Subcutaneous abdominal adipose tissue (tissue), 5 donors: ENCODE measurements around the gene SPRR2D.
"Not testable (repeated sequence)": the region's sequence is repeated elsewhere in the genome, so short reads cannot be mapped to it uniquely, and the experiment has no call there.

Source experiments
- H3K27ac ChIP-seq: one replicate; pipeline ENCODE4 v1.7.0; 2013; ENCODE audit warnings: low read depth, mild to moderate bottlenecking, inconsistent platforms, low read length, moderate library complexity
- H3K27me3 ChIP-seq, 5 donors: one replicate each; pipeline ENCODE4 v1.7.0; 2013; ENCODE audit warnings: low read length in 5 of 5, inconsistent platforms in 1 of 5; ENCODE audit not compliant: control insufficient read depth in 5 of 5, insufficient read depth in 4 of 5
- H3K36me3 ChIP-seq, 5 donors: one replicate each; pipeline ENCODE4 v1.7.0; 2013; ENCODE audit warnings: low read length in 5 of 5; ENCODE audit not compliant: control insufficient read depth in 5 of 5, insufficient read depth in 5 of 5
- H3K4me1 ChIP-seq, 5 donors: one replicate each; pipeline ENCODE4 v1.7.0; 2013; ENCODE audit warnings: low read length in 5 of 5, mild to moderate bottlenecking in 3 of 5, moderate library complexity in 1 of 5; ENCODE audit not compliant: control insufficient read depth in 5 of 5, insufficient read depth in 5 of 5
- H3K4me3 ChIP-seq, 5 donors: one replicate each; pipeline ENCODE4 v1.7.0; 2013; ENCODE audit warnings: low read length in 5 of 5, low read depth in 1 of 5
- H3K9ac ChIP-seq, 5 donors: one replicate each; pipeline ENCODE4 v1.7.0; 2013; ENCODE audit warnings: low read length in 5 of 5, mild to moderate bottlenecking in 4 of 5, moderate library complexity in 3 of 5
- H3K9me3 ChIP-seq, 5 donors: one replicate each; pipeline ENCODE4 v1.7.0; 2013; ENCODE audit warnings: low read length in 5 of 5; ENCODE audit not compliant: control insufficient read depth in 5 of 5
- donor health status: healthy.
- donor health status: healthy.
- donor health status: healthy.
- donor health status: healthy.
- donor health status: healthy.

Gene SPRR2D

GRCh38 chr1:153022340-153022739 lies 18.6 kb downstream of the SPRR2D start:
- H3K36me3 ChIP-seq, H3K9ac ChIP-seq, H3K27me3 ChIP-seq, H3K27ac ChIP-seq, H3K4me3 ChIP-seq, H3K4me1 ChIP-seq, H3K9me3 ChIP-seq: not testable (repeated sequence)

DNA sequence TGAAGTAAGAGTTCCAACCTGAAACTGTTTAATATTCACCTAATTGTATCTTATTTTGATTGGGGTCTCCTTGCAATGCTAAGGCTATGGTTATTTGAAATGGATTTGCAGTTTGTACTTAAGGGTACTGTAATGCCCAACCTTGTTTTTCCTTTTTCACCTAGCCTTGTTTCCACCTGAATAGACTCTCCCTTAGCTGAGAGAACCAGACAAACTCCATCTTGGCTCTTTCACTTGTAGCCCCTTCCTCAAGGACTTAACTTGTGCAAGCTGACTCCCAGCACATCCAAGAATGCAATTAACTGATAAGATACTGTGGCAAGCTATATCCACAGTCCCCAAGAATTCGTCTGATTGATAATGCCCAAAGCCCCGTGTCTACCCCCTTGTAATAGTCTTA lies 19.1 kb downstream of the SPRR2D start:
- not testable (repeated sequence) for H3K27me3 ChIP-seq, H3K36me3 ChIP-seq, H3K4me1 ChIP-seq, H3K9me3 ChIP-seq, H3K9ac ChIP-seq, H3K4me3 ChIP-seq, H3K27ac ChIP-seq

- H3K9me3 ChIP-seq, H3K27ac ChIP-seq, H3K4me3 ChIP-seq: not testable (repeated sequence)
These were observed 29.6 kb downstream of the SPRR2D start for GRCh38 chr1:153011235-153011758.

DNA sequence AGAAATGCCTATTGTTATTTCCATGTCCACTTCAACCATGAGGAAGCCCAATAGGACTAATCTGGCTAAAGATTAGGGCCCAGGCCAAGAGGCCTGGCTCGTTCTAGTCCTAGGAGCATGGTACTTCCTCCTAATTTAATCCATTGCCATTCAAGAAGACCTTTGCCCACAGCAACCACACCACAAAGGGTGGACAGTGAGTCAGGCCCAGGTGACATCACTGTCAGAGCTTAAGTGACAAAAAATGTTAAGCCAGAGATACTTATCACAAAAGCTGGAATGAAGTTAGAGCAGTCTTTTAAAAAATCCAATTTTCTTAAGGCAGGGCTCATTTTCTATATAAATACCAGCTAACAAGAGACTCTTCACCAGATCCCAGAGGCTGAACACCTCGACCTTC lies 39.5 kb downstream of the SPRR2D start, which contains the start of gene SPRR3:
Gene SPRR3 (plus strand): TSS at position 368 of the 400 bp plus-strand sequence. CDS start 1,272 bp downstream, outside the sequence.
- Histone ChIP-seq H3K9ac (no peak within 1 kb of the TSS), H3K36me3 (no peaks in the 10 kb centered on the region), H3K27me3 (peaks cover 0 to 2% (median 0%) of the 10 kb centered on the region in 5 donors), H3K4me1 (no peaks in the 10 kb centered on the region), H3K9me3 (peaks cover 0 to 3% (median 0%) of the 10 kb centered on the region in 5 donors), H3K27ac (no peak within 1 kb of the TSS), H3K4me3 (no peak within 1 kb of the TSS)

More at GRCh38 chr1:153011235-153011758, 29.6 kb downstream of the SPRR2D start:
- H3K4me1 ChIP-seq, H3K9ac ChIP-seq, H3K36me3 ChIP-seq, H3K27me3 ChIP-seq: not testable (repeated sequence)

DNA sequence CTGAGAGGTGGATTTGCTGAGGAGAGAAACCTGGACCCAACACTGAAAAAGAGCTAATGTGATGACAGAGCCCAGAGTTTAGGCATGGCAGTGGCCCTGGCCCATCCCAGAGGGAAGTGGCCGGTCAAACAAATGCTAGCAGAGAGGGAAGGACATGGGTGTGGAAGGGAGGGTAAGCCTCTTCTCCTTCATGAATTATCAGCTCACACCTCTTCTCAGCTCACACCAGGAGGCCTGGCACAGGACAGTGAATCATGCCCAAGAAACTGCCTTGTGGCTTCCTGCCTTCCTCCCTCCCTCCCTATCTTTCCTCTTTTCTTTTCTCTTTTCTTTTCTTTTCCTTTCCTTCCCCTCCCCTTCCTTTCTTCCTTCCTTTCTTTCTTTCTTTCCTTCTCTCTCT lies 40.6 kb downstream of the SPRR2D start:
- no peak overlapping the region for H3K4me3 ChIP-seq
- H3K27ac ChIP-seq = no peak overlapping the region
- H3K36me3 ChIP-seq = no peaks in the 10 kb centered on the region
- H3K27me3 ChIP-seq = peaks cover 0 to 2% (median 0%) of the 10 kb centered on the region in 5 donors
- H3K4me1 ChIP-seq = no peaks in the 10 kb centered on the region
- H3K9ac ChIP-seq = no peak overlapping the region
- peaks cover 0 to 8% (median 0%) of the 10 kb centered on the region in 5 donors for H3K9me3 ChIP-seq

- Histone ChIP-seq H3K4me1 (no peaks in the 10 kb centered on the region), H3K4me3 (no peak overlapping the region), H3K9ac (no peak overlapping the region), H3K9me3 (peaks cover 0 to 10% (median 4%) of the 10 kb centered on the region in 5 donors), H3K27ac (no peak overlapping the region), H3K36me3 (no peaks in the 10 kb centered on the region), H3K27me3 (peaks cover 0 to 2% (median 0%) of the 10 kb centered on the region in 5 donors)
These were observed 41.1 kb downstream of the SPRR2D start for GRCh38 chr1:152999818-153000217.

DNA sequence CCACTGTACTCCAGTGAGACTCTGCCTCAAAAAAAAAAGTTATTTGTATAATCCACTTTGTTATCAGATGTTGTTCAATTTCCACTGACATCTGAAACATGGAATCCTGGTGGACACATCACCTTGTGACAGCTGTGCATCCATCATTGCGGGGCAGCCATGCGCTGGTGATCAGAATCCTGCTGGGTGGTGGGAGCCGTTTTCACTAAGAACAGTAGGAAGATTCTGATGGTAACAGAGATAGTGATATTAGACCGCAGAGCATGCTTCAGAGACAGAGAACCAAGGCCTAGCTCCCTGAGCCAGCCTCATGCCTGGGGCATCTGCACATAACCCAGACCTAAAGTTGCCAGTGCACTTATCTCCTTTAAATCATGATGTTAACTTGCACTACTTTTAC lies 42.4 kb downstream of the SPRR2D start:
- no peaks in the 10 kb centered on the region for H3K4me1 ChIP-seq
- no peak overlapping the region for H3K4me3 ChIP-seq
- H3K9me3 ChIP-seq = peaks cover 0 to 13% (median 4%) of the 10 kb centered on the region in 5 donors
- peaks cover 0 to 2% (median 0%) of the 10 kb centered on the region in 5 donors for H3K27me3 ChIP-seq
- no peak overlapping the region for H3K9ac ChIP-seq
- H3K36me3 ChIP-seq = no peaks in the 10 kb centered on the region
- H3K27ac ChIP-seq = no peak overlapping the region

GRCh38 chr1:152997901-152998300 lies 43.0 kb downstream of the SPRR2D start:
- Histone ChIP-seq H3K4me1 (no peaks in the 10 kb centered on the region), H3K4me3 (no peak overlapping the region), H3K9ac (no peak overlapping the region), H3K27me3 (peaks cover 0 to 2% (median 0%) of the 10 kb centered on the region in 5 donors), H3K36me3 (no peaks in the 10 kb centered on the region), H3K27ac (no peak overlapping the region), H3K9me3 (peaks cover 0 to 13% (median 4%) of the 10 kb centered on the region in 5 donors)

DNA sequence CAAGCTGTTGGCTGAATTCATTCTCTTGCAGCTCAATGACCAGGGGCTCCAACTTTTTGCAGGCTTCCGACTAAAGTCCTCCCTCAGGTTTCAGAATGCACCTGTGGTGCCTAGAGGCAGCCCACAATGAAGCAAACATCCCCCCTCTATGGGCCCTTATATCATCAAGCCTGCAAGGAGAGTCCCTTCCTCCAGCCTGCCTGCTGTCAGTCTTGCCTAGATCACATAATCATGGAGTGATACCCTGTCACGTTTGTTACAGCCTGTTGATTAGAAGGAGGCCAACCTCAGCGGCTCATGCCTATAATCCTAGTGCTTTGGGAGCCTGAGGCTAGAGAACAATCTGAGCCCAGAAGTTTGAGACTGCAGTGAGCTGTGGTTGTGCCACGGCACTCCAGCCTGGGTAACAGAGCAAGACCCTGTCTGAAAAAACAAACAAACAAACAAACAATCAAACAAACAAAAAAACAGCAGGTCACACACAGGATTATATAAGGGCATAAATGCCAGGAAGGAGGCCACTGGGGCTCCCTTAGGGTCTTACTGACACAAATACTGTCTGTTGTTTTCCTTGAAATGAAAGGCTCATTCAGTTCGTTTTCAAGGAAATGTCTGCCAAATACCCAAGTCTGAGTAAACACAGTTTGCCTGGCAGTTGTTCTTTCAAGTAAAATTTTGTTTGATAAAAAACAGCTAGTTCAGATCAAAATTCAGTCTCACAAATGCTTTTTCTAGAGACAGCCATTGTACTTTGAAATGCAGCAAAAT lies 44.1 kb downstream of the SPRR2D start:
- H3K27ac ChIP-seq = no peak overlapping the region
- H3K9me3 ChIP-seq = peaks cover 0 to 13% (median 4%) of the 10 kb centered on the region in 5 donors
- H3K36me3 ChIP-seq = no peaks in the 10 kb centered on the region
- no peak overlapping the region for H3K4me3 ChIP-seq
- H3K9ac ChIP-seq = no peak overlapping the region
- no peaks in the 10 kb centered on the region for H3K4me1 ChIP-seq
- peaks cover 0 to 2% (median 0%) of the 10 kb centered on the region in 5 donors for H3K27me3 ChIP-seq

GRCh38 chr1:152995842-152996241 lies 45.1 kb downstream of the SPRR2D start:
- Histone ChIP-seq H3K27ac (no peak overlapping the region), H3K9ac (no peak overlapping the region), H3K9me3 (peaks cover 0 to 13% (median 4%) of the 10 kb centered on the region in 5 donors)

More at GRCh38 chr1:152995842-152996241, 45.1 kb downstream of the SPRR2D start:
- Histone ChIP-seq H3K36me3 (no peaks in the 10 kb centered on the region), H3K4me3 (no peak overlapping the region), H3K27me3 (peaks cover 0 to 2% (median 0%) of the 10 kb centered on the region in 5 donors), H3K4me1 (no peaks in the 10 kb centered on the region)
